HL-60 (cell line): Measurements from ENCODE around the gene PRDM2.

Experiments used
- DNase-seq, 2 experiments: peaks; one replicate each; pipeline ENCODE4 v3.0.0-alpha.2; 2010 to 2020; ENCODE audit warnings: low read depth in 1 of 2, low spot score in 1 of 2
- H3K27ac ChIP-seq: fragments of 250-450 bp; sonication (Bioruptor Pico); replicated peaks from 2 replicates; pipeline ENCODE4 v1.5.1; 2020; ENCODE audit warnings: mild to moderate bottlenecking, moderate library complexity
- H3K27me3 ChIP-seq: fragments of 250-450 bp; sonication (Bioruptor Pico); 2 replicates; pipeline ENCODE4 v1.5.1; 2021; ENCODE audit warnings: mild to moderate bottlenecking, moderate library complexity; ENCODE audit not compliant: insufficient read depth, poor library complexity, severe bottlenecking
- H3K4me3 ChIP-seq: replicated peaks from 2 replicates; pipeline ENCODE4 v1.5.1; 2011; ENCODE audit warnings: mild to moderate bottlenecking, control low read depth, low read length; ENCODE audit not compliant: insufficient read depth
- CTCF ChIP-seq: IDR thresholded peaks from one replicate; pipeline ENCODE4 v1.5.1; 2011; ENCODE audit warnings: low read length, control low read depth, inconsistent platforms; ENCODE audit not compliant: insufficient read depth
- GABPA ChIP-seq: IDR thresholded peaks from 2 replicates; pipeline ENCODE4 v1.6.1; 2012; ENCODE audit warnings: low read depth
- POLR2AphosphoS5 ChIP-seq: IDR thresholded peaks from 2 replicates; pipeline ENCODE4 v1.6.1; 2012; ENCODE audit warnings: low read depth
- REST ChIP-seq: IDR thresholded peaks from 2 replicates; pipeline ENCODE4 v1.6.1; 2012; ENCODE audit warnings: low read depth; ENCODE audit not compliant: insufficient replicate concordance
- SPI1 ChIP-seq: IDR thresholded peaks from 2 replicates; pipeline ENCODE4 v1.6.1; 2012; ENCODE audit warnings: low read depth, mild to moderate bottlenecking, borderline replicate concordance

The PRDM2 gene

GRCh38 chr1:13694886-13695684, 4.9 kb upstream of the PRDM2 start:
- no peak for DNase-seq
- no peak for TF ChIP-seq POLR2AphosphoS5
- no peak for TF ChIP-seq GABPA
- TF ChIP-seq REST = no peak
- TF ChIP-seq CTCF = no peak
- TF ChIP-seq SPI1 = no peak
- no peaks in the 10 kb centered on the region for H3K27me3 ChIP-seq
- H3K27ac ChIP-seq = no peak overlapping the region
- no peak overlapping the region for H3K4me3 ChIP-seq

- no peak overlapping the region for H3K27ac ChIP-seq
- no peak for TF ChIP-seq SPI1
- TF ChIP-seq POLR2AphosphoS5 = no peak
- peak; percentile 21 to 27 for DNase-seq
- H3K27me3 ChIP-seq = no peaks in the 10 kb centered on the region
- H3K4me3 ChIP-seq = no peak overlapping the region
Observed at GRCh38 chr1:13697738-13698137, 2.2 kb upstream of the PRDM2 start.

- Histone ChIP-seq H3K27ac (peak overlapping the region; percentile 97), H3K4me3 (peak overlapping the region; percentile 59), H3K27me3 (no peaks in the 10 kb centered on the region)
- DNase-seq = no peak
- TF ChIP-seq SPI1 (no peak), REST (no peak), GABPA (no peak), CTCF (no peak), POLR2AphosphoS5 (no peak)
Observed at GRCh38 chr1:13699510-13699909, 478 bp upstream of the PRDM2 start.

GRCh38 chr1:13700521-13701270, 708 bp downstream of the PRDM2 start:
- TF ChIP-seq POLR2AphosphoS5 (no peak), CTCF (no peak), GABPA (no peak), REST (no peak), SPI1 (no peak)
- no peaks in the 10 kb centered on the region for H3K27me3 ChIP-seq
- peak overlapping the region; percentile 77 for H3K27ac ChIP-seq
- DNase-seq = peak in 1 of 2 experiments; percentile 39
- H3K4me3 ChIP-seq = peak overlapping the region; percentile 59
